Measurements from ENCODE around the gene B3GAT3.
"Not testable (repeated sequence)": the region's sequence is repeated elsewhere in the genome, so short reads cannot be mapped to it uniquely, and the experiment has no call there.

The B3GAT3 gene

DNA sequence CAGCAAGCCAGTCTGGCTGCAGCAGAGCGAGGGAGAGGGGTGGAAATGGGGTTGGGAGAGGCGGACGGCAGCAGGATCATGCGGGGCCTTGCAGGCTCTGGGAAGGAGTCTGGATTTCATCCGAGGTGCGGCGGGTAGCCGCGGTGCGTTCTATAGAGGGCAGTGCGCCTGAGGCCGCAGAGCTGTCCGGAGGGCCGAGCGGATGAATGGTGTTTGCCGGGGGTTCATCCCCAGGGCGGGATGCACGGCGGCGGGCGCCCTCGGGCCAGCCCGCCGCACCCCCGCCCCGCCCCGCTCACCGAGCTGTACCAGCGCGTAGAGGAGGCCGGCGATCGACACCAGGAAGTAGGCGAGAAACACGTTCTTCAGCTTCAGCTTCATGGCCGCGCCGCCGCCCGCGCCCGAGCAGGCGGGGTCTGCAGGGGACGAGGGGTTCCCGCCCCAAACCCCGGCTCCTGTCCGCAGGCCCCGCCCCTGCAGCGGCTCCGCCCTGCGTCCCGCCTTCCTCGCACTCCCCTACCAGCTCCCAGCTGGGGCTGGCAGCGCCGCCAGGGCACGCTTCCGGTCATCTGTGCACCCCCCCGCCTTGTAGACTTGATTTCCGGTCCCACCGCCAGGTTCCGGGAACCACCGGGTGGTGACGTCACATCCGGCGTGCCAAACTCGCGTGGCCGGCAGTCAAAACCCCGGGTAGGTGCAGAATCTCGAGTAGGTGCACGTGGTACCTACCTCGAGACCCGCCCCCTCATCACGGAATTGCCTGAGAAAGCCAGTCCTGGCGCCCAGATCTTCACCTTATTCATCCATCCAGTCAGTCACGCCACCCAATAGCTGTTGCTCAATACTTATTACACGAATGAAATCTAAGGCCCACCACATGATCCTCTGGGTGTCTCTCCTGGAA, at the start of gene B3GAT3:
Gene B3GAT3 (minus strand): TSS at position 420 of the 904 bp plus-strand sequence. CDS start 39 bp downstream, at position 381.
- in situ Hi-C loops (cut with MboI; ENCODE audit: low sequenced_read_pairs): no loop called here

- in situ Hi-C loops (cut with MboI; ENCODE audit: low sequenced_read_pairs): no loop called here
Measured at GRCh38 chr11:62671236-62671607, 49.4 kb upstream of the B3GAT3 start.

DNA sequence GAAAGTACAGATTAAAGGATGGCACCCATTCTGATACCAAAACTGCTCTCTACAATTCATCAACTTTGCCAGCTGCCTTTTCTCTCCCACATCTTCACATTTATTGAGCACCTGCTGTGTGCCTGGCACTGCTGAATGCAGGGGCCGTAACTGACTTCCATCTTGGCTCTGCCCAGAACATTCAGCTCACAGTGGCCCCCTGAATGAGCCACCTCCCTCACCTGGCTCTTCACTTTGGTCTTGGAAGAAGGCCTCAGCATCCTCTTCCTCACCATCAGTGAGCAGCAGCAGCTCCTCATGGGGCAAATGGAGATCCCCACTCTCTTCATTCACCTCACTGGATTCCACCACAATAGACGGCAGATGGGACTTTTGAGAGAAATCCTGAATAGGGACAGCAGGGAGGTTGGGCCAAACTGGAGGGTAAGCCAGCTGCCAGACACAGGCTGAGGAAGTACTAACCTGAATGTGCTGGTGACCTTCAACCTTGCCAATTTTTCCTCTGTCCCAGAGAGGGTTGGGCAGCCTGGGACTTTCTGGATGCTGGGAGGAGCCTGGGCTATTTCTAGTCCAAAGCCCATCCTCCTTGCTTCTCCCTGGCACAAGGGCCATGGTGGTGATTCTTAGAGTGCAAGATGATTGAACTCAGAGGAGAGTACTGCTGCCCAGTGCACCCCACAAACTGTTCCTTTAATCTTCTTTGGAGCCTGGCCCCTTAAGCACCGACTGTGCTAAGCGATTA, 47.8 kb upstream of the B3GAT3 start:
- in situ Hi-C loops (cut with MboI; ENCODE audit: low sequenced_read_pairs): no loop called here

- in situ Hi-C loops (cut with MboI; ENCODE audit: low sequenced_read_pairs): no loop called here
Measured at GRCh38 chr11:62667460-62667859, 45.7 kb upstream of the B3GAT3 start.

- in situ Hi-C loops (cut with MboI; ENCODE audit: low sequenced_read_pairs): no loop called here
Measured at GRCh38 chr11:62666259-62666926, 44.6 kb upstream of the B3GAT3 start.

- in situ Hi-C loops (cut with MboI; ENCODE audit: low sequenced_read_pairs): no loop called here
Measured at GRCh38 chr11:62665599-62666258, 43.9 kb upstream of the B3GAT3 start.

GRCh38 chr11:62665075-62665598, 43.4 kb upstream of the B3GAT3 start, which contains the start of the genes C11orf98 and CSKMT:
Gene C11orf98, minus strand, starts transcription at chr11:62665210. Its CDS starts 41 bp downstream, at chr11:62665169.
Gene CSKMT, plus strand, starts transcription at chr11:62665312. Its CDS starts 568 bp downstream, at chr11:62665880.
- in situ Hi-C loops (cut with MboI; ENCODE audit: low sequenced_read_pairs): no loop called here

DNA sequence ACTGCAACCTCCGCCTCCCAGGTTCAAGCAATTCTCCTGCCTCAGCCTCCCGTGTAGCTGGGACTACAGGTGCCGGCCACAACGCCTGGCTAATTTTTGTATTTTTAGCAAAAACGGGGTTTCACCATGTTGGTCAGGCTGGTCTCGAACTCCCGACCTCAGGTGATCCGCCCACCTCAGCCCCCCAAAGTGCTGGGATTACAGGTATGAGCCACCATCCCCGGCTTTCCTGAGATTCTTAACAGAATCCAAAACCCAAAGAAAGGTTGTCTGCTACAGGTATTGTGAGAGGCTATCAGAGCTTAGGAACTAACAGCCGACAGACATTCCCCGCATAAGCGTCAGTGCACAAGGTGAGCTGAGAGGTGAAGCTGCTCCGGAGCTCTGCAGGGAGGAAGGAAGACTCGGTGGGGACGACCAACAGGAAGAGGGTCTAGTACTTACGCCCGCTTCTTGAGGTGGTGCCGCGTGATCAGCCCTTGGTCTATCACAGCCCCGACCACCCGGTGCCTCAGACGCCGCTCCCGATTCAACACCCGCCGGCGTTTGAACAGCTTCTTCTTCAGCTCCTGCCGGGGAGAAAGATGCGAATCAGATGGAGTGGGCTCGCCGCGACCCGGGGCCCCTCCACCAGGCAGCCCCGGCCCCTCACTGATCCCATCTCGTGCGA, 42.8 kb upstream of the B3GAT3 start:
- in situ Hi-C loops (cut with MboI; ENCODE audit: low sequenced_read_pairs): no loop called here

DNA sequence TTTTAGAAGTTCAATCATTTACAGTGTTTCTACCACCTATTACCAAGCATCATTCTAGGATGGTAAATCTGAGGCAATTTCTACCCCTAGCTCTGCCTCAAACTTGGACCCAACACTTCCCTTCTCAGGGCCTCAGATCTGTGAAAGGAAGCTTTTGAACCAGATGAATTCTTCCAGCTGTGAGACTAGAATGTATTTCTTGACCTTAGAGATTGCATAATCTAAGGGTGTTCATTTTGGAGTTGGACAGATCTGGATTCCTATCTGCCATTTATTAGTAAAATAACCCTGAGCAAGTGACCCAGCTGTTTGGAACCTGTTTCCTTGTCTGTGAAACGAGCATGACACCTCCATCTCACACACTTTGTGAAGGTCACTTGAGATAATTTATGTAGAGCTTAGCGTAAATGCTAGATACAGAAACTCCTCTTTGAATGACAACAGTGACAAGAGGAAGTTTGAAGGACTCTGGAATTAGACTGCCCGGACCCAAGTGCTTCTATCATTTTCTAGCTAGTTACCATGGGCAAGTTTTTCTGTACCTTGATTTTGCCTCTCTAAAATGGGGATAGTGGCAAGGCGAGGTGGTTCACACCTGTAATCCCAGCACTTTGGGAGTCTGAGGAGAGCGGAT, 35.1 kb upstream of the B3GAT3 start:
- in situ Hi-C loops (cut with MboI; ENCODE audit: low sequenced_read_pairs): no loop called here

- in situ Hi-C loops (cut with MboI; ENCODE audit: low sequenced_read_pairs): no loop called here
Measured at GRCh38 chr11:62654297-62654696, 32.5 kb upstream of the B3GAT3 start.

DNA sequence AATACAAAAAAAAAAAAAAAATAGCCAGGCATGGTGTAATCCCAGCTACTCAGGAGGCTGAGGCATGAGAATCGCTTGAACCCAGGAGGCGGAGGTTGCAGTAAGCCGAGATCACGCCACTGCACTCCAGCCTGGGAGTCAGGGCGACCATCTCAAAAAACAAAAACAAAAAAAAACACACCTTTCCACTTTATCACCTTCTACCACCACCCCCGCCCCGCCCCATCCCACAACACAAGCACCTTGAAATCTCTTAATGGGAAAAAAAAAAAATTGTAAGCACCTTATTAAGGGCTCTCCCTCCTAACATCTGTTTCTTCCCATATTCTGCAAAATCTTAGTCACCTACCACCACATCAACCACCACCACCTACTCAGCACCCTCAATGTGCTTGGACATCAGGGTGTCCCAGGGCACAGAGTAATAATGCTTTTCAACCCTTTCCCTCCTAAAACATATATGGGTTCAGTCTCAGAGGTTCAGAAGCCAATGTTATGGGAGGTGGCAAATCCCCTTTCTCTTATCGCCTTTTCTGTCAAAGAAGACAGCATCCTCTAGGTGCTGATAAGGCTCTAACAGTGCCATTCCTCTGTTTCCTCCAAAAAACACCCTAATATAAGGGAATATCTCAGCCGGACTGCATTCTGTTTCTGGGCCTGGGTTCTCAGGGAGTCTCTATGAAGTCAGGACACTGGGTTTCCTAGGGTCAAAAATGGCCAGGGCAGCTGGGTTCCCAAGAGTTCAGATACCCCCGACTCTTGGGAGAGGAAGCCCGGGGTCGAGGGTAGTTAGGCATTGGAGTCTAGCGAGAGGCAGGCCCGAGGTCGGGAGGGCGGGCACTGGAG, 30.6 kb upstream of the B3GAT3 start:
- in situ Hi-C loops (cut with MboI; ENCODE audit: low sequenced_read_pairs): no loop called here

GRCh38 chr11:62650283-62650682, 28.5 kb upstream of the B3GAT3 start:
- in situ Hi-C loops (cut with MboI; ENCODE audit: low sequenced_read_pairs): not testable (repeated sequence)

DNA sequence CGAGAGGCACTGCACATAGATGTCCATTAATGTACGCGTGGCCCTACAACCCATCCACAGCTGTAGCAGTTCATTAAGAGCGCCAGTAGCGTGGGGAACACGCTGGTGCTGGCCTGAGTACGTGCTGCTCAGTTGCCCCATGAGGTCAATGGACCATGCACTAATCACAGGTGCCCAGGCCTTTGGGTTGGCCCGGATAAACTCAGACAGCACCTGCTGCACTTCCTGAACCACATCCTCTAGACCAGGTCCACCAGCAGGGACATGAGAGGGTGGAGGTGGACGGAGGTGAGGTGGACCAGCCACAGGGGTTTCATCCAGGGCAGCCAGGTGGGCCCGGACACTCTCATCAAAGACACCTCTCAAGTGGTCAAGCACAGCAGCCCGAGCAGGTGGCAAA, 27.7 kb upstream of the B3GAT3 start:
- in situ Hi-C loops (cut with MboI; ENCODE audit: low sequenced_read_pairs): no loop called here

- in situ Hi-C loops (cut with MboI; ENCODE audit: low sequenced_read_pairs): no loop called here
Measured at GRCh38 chr11:62648967-62649364, 27.2 kb upstream of the B3GAT3 start.

- in situ Hi-C loops (cut with MboI; ENCODE audit: low sequenced_read_pairs): no loop called here
Measured at GRCh38 chr11:62648185-62648966, 26.6 kb upstream of the B3GAT3 start.

DNA sequence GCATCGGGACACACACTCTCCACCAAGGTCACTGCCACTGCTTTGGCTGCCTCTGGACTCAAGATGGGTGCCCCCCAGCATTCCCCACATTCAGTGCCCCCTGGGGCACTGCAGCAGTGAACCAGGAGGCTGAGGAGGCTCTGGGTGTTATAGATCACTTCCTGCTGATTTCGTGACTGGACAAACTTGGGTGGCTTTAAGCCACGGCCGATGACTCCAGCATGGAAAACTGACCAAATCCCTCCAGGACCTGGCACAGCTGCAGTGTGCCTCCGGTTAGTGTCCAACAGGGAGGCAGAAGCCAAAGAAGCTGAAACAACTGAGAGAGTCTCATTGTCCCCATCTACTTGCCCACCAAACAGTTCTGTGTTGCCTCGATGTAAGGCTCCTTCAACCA, 25.8 kb upstream of the B3GAT3 start:
- in situ Hi-C loops (cut with MboI; ENCODE audit: low sequenced_read_pairs): no loop called here

DNA sequence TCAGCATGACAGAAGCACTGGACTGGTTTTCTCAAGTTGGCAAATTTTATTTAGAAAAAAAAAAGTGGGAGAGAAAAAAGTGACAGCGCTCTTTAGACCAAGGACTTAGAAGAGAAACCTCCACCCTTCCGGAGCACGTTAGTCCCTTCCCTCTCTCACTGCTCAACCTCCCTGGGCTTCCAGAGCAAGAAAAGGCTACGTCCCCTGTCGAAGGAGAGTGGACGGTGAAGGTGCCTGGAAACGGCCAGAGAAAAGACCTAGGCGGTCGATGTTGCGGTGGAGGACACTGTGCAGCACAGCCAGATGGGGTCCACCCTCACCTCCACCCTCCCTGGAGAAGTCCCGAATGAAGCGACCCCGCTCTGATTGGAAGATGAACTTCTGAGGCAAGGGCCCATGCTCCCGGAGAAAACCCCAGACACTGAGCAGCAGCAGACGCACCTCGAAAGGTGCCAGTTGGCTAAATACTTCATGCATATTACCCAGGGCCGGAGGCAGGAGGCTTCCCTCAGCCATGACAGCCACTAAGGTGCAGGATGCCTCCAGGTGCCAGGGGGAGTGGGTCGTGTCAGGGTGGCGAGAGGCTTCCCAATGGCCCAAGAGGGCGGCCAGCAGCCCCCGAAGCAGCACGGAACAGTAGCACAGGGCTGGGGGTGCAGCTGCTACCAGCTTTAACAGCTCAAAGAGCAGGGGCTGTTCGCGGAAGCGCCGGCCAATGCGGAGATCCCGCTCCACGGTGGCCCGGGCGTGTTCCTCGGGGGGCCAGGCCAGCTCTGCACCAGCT, 25.2 kb upstream of the B3GAT3 start:
- in situ Hi-C loops (cut with MboI; ENCODE audit: low sequenced_read_pairs): no loop called here

Measured in hTERT RPE-1 (cell line).